T47D (cell line): ENCODE data around the gene FRMPD1.

Experiments used
- DNase-seq, 2 experiments: peaks; one replicate each; pipeline versions ENCODE4 v3.0.0 to v3.0.0-alpha.2; 2011 to 2012; ENCODE audit warnings: low read depth in 1 of 2, low spot score in 1 of 2
- JUND ChIP-seq: IDR thresholded peaks from 2 replicates; pipeline ENCODE4 v1.6.1; 2012; ENCODE audit warnings: low read depth
- in situ Hi-C: cut with HindIII; loops from 2 replicates; pipeline ENCODE4 v1.10.0; 2016; ENCODE audit warnings: low sequenced_read_pairs, low pct_unique_long_range_greater_than_20kb

FRMPD1 gene

GRCh38 chr9:37696528-37696927 is 45.8 kb downstream of the FRMPD1 start:
- no peak for TF ChIP-seq JUND
- no peak for DNase-seq
- in situ Hi-C loops, result no loop called here

- no peak for DNase-seq
- no peak for TF ChIP-seq JUND
- in situ Hi-C loops, result no loop called here
Observed at GRCh38 chr9:37700131-37700530, 49.4 kb downstream of the FRMPD1 start.

- no peak for TF ChIP-seq JUND
- in situ Hi-C loops, result no loop called here
- DNase-seq, result peak in 1 of 2 experiments; percentile 80
Observed at GRCh38 chr9:37700900-37701299, 50.1 kb downstream of the FRMPD1 start.

- TF ChIP-seq JUND, result no peak
- no peak for DNase-seq
- in situ Hi-C loops, result no loop called here
Observed at GRCh38 chr9:37705787-37706186, 55.0 kb downstream of the FRMPD1 start.

GRCh38 chr9:37706290-37706689 is 55.5 kb downstream of the FRMPD1 start:
- TF ChIP-seq JUND, result no peak
- DNase-seq, result no peak
- in situ Hi-C loops, result no loop called here

GRCh38 chr9:37707748-37708147 is 57.0 kb downstream of the FRMPD1 start:
- in situ Hi-C loops, result no loop called here
- TF ChIP-seq JUND, result no peak
- DNase-seq, result no peak

- in situ Hi-C loops, result no loop called here
- no peak for TF ChIP-seq JUND
- DNase-seq, result no peak
Observed at GRCh38 chr9:37710046-37710445, 59.3 kb downstream of the FRMPD1 start.

- TF ChIP-seq JUND, result no peak
- no peak for DNase-seq
- in situ Hi-C loops, result no loop called here
Observed at GRCh38 chr9:37715260-37715659, 64.5 kb downstream of the FRMPD1 start.

- in situ Hi-C loops, result no loop called here
- no peak for DNase-seq
- no peak for TF ChIP-seq JUND
Observed at GRCh38 chr9:37715991-37716505, 65.3 kb downstream of the FRMPD1 start.

- DNase-seq, result no peak
- in situ Hi-C loops, result no loop called here
Observed at GRCh38 chr9:37719526-37719925, 68.8 kb downstream of the FRMPD1 start.

GRCh38 chr9:37727013-37727412 is 76.3 kb downstream of the FRMPD1 start:
- DNase-seq, result no peak
- TF ChIP-seq JUND, result no peak
- in situ Hi-C loops, result no loop called here

More at GRCh38 chr9:37719526-37719925, 68.8 kb downstream of the FRMPD1 start:
- no peak for TF ChIP-seq JUND

GRCh38 chr9:37729499-37729898 is 78.7 kb downstream of the FRMPD1 start:
- in situ Hi-C loops, result no loop called here
- DNase-seq, result no peak
- TF ChIP-seq JUND, result no peak

GRCh38 chr9:37730256-37730655 is 79.5 kb downstream of the FRMPD1 start:
- TF ChIP-seq JUND, result no peak
- no peak for DNase-seq
- in situ Hi-C loops, result no loop called here

- DNase-seq, result no peak
- no peak for TF ChIP-seq JUND
- in situ Hi-C loops, result no loop called here
Observed at GRCh38 chr9:37730839-37731238, 80.1 kb downstream of the FRMPD1 start.
